ENCODE results near the gene WDR41.
A peak's percentile ranks its signal among the peaks of the same experiment; 100 is the strongest.
"Not testable (repeated sequence)": the region's sequence is repeated elsewhere in the genome, so short reads cannot be mapped to it uniquely, and the experiment has no call there.

Gene WDR41

GRCh38 chr5:77491783-77492652 lies at the start of gene WDR41:
WDR41 (minus strand) TSS chr5:77492316; CDS start chr5:77492220, 96 bp downstream.
- DNase-seq (ENCODE audit: low read depth): peak; percentile 84

DNA sequence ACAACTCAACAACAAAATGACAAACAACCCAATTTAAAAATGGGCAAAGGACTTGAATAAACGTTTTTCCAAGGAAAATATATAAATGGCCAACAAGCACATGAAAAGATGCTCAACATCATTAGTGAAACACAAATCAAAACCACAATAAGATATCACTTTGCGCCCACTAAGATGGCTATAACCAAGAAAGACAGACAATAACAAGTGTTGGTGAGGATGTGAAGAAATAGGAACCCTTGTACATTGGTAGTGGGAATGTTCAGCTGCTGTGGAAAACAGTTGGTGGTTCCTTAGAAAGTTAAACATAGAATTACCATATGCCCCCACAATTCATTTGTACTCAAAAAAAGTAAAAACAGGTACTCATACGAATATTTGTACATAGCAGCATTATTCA lies 39.2 kb upstream of the WDR41 start:
- no peak for DNase-seq (ENCODE audit: low read depth)

DNA sequence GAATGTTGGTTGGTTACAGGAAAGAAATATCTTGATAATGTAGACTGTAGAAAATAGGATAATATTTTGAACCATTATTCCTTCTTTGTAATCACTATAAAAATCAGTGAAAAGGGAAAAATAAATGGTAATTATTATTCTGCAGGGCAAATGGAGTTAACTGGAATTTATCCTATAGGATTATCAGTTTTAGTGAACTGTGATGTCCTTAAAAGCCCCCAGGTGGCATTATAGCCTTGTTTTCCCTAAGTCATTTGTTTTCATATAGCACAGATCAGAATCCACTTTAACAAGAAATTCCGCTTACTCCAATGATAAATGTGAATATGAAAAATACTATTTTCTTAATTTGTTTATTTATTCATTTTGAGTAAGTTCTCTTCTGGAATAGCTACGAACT lies 26.2 kb upstream of the WDR41 start:
- DNase-seq (ENCODE audit: low read depth): no peak

GRCh38 chr5:77514457-77514856 lies 22.3 kb upstream of the WDR41 start:
- DNase-seq (ENCODE audit: low read depth): no peak

- DNase-seq (ENCODE audit: low read depth): no peak
Observed at GRCh38 chr5:77513321-77513720, 21.2 kb upstream of the WDR41 start.

DNA sequence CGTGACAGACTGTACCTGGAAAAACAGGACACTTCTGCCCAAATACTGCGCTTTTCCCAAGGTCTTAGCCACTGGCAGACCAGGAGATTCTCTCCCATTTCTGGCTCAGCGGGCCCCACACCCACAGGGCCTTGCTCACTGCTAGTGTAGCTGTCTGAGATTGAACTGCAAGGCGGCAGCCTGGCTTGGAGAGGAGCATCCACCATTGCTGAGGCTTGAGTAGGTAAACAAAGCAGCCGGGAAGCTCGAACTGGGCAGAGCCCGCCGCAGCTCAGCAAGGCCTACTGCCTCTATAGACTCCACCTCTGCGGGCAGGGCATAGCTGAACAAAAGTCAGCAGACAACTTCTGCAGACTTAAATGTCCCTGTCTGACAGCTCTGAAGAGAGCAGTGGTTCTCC lies 9.0 kb upstream of the WDR41 start:
- not testable (repeated sequence) for DNase-seq (ENCODE audit: low read depth)

DNA sequence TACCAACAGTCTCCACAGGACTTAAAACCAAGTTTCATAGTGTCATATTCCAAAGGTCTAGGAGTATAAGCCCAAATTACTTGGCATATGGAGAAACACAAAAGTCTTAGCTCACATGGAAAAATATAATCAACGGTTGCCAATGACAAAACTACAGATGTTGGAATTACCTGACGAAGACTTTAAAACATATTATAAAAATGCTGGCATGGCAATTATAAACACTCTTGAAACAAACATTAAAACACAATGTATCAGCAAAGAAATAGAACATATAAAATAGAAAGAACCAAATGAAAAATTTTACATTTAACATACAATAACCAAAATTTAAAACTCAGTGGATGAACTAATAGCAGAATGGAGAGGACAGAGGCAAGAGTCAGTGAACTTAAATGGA lies 7.9 kb upstream of the WDR41 start:
- DNase-seq (ENCODE audit: low read depth): no peak

DNA sequence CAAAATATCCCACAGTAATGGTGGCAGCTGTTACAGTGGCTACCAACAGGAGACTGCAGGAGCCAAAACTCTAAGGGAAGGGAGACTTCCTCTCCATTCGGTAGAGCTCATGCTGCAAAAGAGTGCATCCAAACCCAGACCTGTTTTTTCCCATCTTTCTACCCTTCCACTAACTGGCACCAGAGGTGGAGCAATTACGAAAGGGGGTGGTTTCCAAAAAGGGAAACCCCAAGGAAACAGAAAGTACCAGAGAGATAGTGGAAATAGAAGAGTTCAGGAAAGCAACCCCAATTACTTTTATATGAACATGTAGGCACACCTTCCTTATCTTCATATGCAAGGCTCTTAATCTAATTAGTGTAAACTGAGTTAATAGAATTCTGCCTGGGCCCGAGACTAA lies 7.3 kb upstream of the WDR41 start:
- no peak for DNase-seq (ENCODE audit: low read depth)

GRCh38 chr5:77498952-77499351 lies 6.8 kb upstream of the WDR41 start:
- DNase-seq (ENCODE audit: low read depth): no peak

DNA sequence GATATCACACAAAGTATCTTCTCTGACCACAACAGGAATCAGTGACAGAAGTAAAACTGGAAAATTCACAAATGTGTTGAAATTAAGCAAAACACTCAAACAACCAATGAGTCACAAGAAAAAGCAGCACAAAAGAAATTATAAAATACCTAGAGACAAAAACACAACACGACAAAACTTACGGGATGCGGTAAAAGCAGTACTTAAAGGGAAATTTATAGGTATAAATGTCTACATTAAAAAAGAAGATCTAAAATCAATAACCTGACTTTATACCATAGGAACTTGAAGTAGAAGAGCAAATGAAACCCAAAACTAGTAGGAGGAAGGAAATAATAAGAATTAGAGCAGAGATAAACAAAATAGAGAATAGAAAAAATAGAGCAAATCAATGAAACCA lies 2.8 kb upstream of the WDR41 start:
- DNase-seq (ENCODE audit: low read depth): no peak

DNA sequence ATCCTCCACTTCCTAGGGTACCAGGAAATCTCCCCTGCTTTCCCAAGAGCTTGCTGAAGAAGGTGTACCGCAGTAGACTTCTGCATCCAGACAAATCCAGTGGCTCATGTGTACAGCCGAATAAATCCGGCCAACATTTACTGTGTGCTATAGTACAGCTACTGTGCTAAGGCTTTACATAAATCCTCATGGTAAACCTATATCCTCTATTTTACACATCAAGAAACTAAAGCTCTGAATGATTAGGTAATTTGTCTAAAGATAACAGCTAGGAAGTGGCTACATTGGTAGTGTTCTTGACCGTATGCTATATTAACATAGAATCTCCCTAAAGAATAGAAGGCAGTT lies 511 bp upstream of the WDR41 start:
- no peak for DNase-seq (ENCODE audit: low read depth)

- not testable (repeated sequence) for DNase-seq (ENCODE audit: low read depth)
Observed at GRCh38 chr5:77490741-77491344, 1.3 kb downstream of the WDR41 start.

DNA sequence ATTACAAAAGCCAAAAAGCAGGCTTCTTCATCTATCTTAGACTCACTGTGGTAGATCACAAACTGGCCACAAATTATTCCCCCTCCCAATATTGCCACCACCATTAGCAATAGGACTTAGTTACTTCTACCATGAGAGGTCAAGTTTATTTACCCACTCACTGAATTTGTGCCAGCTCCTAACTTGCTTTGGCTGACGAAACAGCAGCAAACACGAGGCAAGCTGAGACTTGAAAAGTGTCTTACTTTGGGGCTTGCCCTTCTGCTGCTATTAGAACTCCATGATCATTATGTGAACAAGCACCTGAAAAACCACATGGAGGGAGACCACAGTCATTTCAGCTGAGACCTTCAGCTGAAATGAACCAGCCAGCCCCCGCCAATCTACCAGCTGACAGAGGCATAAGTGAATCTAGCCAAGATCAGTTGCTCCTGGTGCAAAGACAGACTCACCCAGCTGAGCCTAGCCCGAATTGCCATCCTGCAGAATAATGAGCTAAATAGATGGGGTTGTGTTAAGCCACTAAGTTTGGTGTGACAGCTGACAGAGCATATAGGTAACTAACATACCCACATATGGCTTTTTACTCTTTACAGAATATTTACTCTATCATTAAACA lies 5.7 kb downstream of the WDR41 start:
- no peak for DNase-seq (ENCODE audit: low read depth)

- no peak for DNase-seq (ENCODE audit: low read depth)
Observed at GRCh38 chr5:77483682-77484081, 8.4 kb downstream of the WDR41 start.

GRCh38 chr5:77475041-77475440 lies 17.1 kb downstream of the WDR41 start:
- not testable (repeated sequence) for DNase-seq (ENCODE audit: low read depth)

DNA sequence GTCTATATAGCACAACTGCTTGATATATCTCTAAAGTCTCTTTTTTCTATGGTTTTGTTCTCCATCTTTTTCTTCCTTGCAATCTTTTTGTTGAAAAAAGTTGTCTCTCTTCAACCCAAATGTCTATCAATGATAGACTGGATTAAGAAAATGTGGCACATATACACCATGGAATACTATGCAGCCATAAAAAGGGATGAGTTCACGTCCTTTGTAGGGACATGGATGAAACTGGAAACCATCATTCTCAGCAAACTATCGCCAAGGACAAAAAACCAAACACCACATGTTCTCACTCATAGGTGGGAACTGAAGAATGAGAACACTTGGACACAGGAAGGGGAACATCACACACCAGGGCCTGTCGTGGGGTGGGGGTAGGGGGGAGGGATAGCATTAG lies 23.2 kb downstream of the WDR41 start:
- DNase-seq (ENCODE audit: low read depth): not testable (repeated sequence)

DNA sequence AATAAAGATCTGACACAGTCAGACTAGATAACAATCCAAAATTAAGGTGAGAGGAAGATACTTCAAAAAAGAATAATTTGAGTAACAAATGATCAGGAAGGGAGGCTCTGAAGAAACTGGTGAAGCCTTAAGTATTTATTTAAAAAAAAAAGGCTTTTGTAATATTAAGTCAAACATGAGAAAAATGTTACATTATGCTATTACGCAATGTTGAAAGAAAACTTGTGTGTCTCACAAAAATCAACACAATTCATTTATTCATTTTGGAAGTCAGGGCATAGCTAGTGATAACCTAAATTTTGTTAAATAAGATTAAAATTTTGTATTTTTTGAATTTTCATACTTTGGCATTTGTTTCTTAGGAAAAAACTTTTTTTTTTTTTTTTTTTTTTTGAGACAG lies 28.2 kb downstream of the WDR41 start:
- DNase-seq (ENCODE audit: low read depth): no peak

GRCh38 chr5:77461287-77461686 lies 30.8 kb downstream of the WDR41 start:
- no peak for DNase-seq (ENCODE audit: low read depth)

- no peak for DNase-seq (ENCODE audit: low read depth)
Observed at GRCh38 chr5:77454123-77454522, 38.0 kb downstream of the WDR41 start.

- no peak for DNase-seq (ENCODE audit: low read depth)
Observed at GRCh38 chr5:77452351-77452750, 39.8 kb downstream of the WDR41 start.

- no peak for DNase-seq (ENCODE audit: low read depth)
Observed at GRCh38 chr5:77449981-77450380, 42.1 kb downstream of the WDR41 start.

DNA sequence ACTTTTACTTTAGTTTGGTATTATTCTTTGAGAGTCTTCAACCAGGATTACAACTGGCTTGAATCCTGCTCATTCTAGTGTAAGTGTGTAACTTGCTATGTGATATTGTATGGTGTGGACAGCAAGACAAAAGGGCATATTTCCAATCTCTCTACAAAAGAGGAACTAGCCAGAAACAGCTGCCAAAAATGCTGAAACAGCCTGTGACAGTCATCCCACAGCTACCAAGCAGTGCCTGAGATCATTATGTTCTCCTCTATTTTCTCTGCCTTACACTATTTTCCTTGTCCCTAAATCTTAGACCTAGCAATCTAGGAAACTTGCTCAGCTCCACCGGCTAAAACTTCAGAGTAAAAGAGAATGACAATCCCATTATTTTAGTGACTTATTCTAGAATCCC lies 42.8 kb downstream of the WDR41 start:
- DNase-seq (ENCODE audit: low read depth): no peak

DNA sequence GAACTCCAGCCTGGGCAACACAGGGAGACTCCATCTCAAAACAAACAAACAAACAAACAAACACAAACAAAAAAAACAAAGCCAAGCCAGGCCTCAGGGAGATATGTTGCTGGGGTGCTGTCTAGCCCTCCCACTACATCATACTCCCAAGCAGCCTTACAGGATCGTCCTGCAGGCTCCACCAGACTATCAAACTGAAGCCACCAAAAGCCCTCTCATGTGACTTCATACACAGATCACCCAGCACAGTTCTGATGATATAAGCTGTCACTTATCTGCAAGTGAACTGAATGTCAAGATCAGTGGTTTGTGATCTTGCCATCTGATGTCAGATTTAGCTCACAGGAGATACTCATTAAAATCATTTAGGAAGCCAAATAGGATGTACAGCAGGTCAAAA lies 43.3 kb downstream of the WDR41 start:
- DNase-seq (ENCODE audit: low read depth): no peak
